ENCODE measurements around the gene ADARB2.

Gene ADARB2

GRCh38 chr10:1557081-1557480 is 180.2 kb downstream of the ADARB2 start:
- DNase-seq (ENCODE audit: low read depth) = no peak
- no peak for TF ChIP-seq CTCF (conservative IDR thresholded peaks at IDR 0.05; ENCODE audit: control insufficient read depth, insufficient read depth, low read depth, low read length)
- no peak overlapping the region for H3K4me3 ChIP-seq (ENCODE audit: control insufficient read depth, low read depth, low read length)

- no peak for TF ChIP-seq CTCF (conservative IDR thresholded peaks at IDR 0.05; ENCODE audit: control insufficient read depth, insufficient read depth, low read depth, low read length)
- DNase-seq (ENCODE audit: low read depth) = no peak
- H3K4me3 ChIP-seq (ENCODE audit: control insufficient read depth, low read depth, low read length) = no peak overlapping the region
Observed at GRCh38 chr10:1556496-1556895, 180.8 kb downstream of the ADARB2 start.

GRCh38 chr10:1553951-1554350 is 183.4 kb downstream of the ADARB2 start:
- no peak for TF ChIP-seq CTCF (conservative IDR thresholded peaks at IDR 0.05; ENCODE audit: control insufficient read depth, insufficient read depth, low read depth, low read length)
- DNase-seq (ENCODE audit: low read depth) = no peak
- H3K4me3 ChIP-seq (ENCODE audit: control insufficient read depth, low read depth, low read length) = no peak overlapping the region

GRCh38 chr10:1552881-1553670 is 184.2 kb downstream of the ADARB2 start:
- DNase-seq (ENCODE audit: low read depth) = no peak
- no peak overlapping the region for H3K4me3 ChIP-seq (ENCODE audit: control insufficient read depth, low read depth, low read length)
- TF ChIP-seq CTCF (conservative IDR thresholded peaks at IDR 0.05; ENCODE audit: control insufficient read depth, insufficient read depth, low read depth, low read length) = no peak

GRCh38 chr10:1552406-1552805 is 184.9 kb downstream of the ADARB2 start:
- H3K4me3 ChIP-seq (ENCODE audit: control insufficient read depth, low read depth, low read length) = no peak overlapping the region
- no peak for DNase-seq (ENCODE audit: low read depth)
- no peak for TF ChIP-seq CTCF (conservative IDR thresholded peaks at IDR 0.05; ENCODE audit: control insufficient read depth, insufficient read depth, low read depth, low read length)

GRCh38 chr10:1551636-1552338 is 185.5 kb downstream of the ADARB2 start:
- no peak for DNase-seq (ENCODE audit: low read depth)
- H3K4me3 ChIP-seq (ENCODE audit: control insufficient read depth, low read depth, low read length) = no peak overlapping the region
- no peak for TF ChIP-seq CTCF (conservative IDR thresholded peaks at IDR 0.05; ENCODE audit: control insufficient read depth, insufficient read depth, low read depth, low read length)

Data from fibroblast of mammary gland (primary cell).